Lower leg skin (tissue), 4 donors: ENCODE results near the gene BDKRB2. TPM values are rescaled to one million over a fixed set of nuclear protein-coding genes. Genes with fewer than 3 reads are reported as not detected.

ENCODE experiments used
- DNase-seq, 2 donors: peaks; one replicate each; pipeline ENCODE4 v3.0.0-alpha.2; 2019; ENCODE audit warnings: low spot score in 2 of 2
- H3K4me3 ChIP-seq: fragments of 200-600 bp; sonication (generic); 2 replicates; pipeline ENCODE4 v1.5.1; 2017; ENCODE audit warnings: mild to moderate bottlenecking, low read depth; ENCODE audit not compliant: poor library complexity, severe bottlenecking
- CTCF ChIP-seq, 3 donors: fragments of 450-650 bp; IDR thresholded peaks; one replicate each; pipeline ENCODE4 v1.5.1; 2016; ENCODE audit warnings: antibody characterized with exemption in 3 of 3, mild to moderate bottlenecking in 3 of 3, moderate library complexity in 2 of 3
- POLR2A ChIP-seq, 2 donors: fragments of 450-650 bp; IDR thresholded peaks; one replicate each; pipeline ENCODE4 v1.6.1; 2016 to 2017; ENCODE audit warnings: antibody characterized with exemption in 2 of 2, mild to moderate bottlenecking in 1 of 2, moderate library complexity in 1 of 2
- WGBS, 2 donors: methylation state at CpG; one replicate each; pipeline ENCODE4 v1.1.5; 2018; 5-methylcytosine and 5-hydroxymethylcytosine counted together
- intact Hi-C: fragments of 100-400 bp; cut with DNase I; formaldehyde crosslinking; loops from one replicate; pipeline ENCODE4 v1.15.0; 2023; ENCODE audit warnings: low total_unique reads
- total RNA-seq, 4 donors: library from RNA; depleted of rRNA; stranded (reverse); fragments of >200 nt; gene quantifications; one replicate each; pipeline ENCODE4 v1.1.0, GENCODE V29; 2016

The BDKRB2 gene
- total RNA-seq, 4 donors from 2014 or later: 8.3 to 14.8 (median 9.4) TPM

DNA sequence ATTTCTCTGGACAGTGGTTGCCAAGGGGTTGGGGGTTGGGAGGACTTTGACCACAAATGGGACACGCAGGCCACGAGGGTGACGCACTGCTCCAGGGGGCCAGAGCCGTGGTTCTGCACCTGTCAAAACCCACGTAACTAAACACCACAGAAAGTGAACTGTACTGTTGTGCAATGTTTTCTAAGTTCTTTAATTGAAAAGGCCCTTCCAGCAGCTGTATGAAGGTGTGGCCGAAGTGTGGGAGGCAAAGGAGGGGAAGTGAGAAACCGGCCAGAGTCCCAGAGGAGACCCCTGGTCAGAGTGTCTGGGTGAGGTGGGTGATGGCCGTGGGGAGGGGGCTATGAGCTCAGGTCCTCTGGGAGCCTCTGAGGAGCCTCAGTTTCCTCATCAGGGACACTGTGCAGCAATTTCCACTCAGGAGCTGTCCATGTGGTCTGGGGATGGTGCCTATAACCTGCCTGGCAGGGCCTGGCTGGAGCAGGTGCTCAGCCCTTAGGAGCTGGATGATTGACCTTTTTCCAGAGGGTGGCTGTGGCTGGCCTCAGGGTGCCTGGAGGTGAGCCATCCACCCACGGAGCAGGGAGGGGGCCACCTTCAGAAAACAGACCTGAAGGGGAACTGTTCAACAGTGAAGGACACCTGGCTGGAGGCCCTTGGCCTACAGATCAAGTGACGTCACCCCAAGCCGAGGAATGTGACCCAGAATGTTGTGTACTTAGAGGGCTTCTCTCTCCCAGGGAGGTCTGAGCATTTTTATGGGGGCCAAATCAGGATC, 9.8 kb upstream of the BDKRB2 start:
- TF ChIP-seq POLR2A (IDR thresholded peaks at IDR 0.05): no peak
- TF ChIP-seq CTCF (IDR thresholded peaks at IDR 0.05): no peak
- no peak overlapping the region for H3K4me3 ChIP-seq
- intact Hi-C loops: no loop called here

GRCh38 chr14:96195441-96196081, 9.1 kb upstream of the BDKRB2 start:
- DNase-seq: no peak
- WGBS, 2 donors: 76 to 86% methylated on average over 8 of the region's 8 CpGs
- no peak overlapping the region for H3K4me3 ChIP-seq
- intact Hi-C loops: no loop called here
- TF ChIP-seq CTCF (IDR thresholded peaks at IDR 0.05) (no peak), POLR2A (IDR thresholded peaks at IDR 0.05) (no peak)

More for the DNA sequence above, 9.8 kb upstream of the BDKRB2 start:
- 70 to 75% methylated on average over 11 of the region's 11 CpGs for WGBS, 2 donors
- no peak for DNase-seq

DNA sequence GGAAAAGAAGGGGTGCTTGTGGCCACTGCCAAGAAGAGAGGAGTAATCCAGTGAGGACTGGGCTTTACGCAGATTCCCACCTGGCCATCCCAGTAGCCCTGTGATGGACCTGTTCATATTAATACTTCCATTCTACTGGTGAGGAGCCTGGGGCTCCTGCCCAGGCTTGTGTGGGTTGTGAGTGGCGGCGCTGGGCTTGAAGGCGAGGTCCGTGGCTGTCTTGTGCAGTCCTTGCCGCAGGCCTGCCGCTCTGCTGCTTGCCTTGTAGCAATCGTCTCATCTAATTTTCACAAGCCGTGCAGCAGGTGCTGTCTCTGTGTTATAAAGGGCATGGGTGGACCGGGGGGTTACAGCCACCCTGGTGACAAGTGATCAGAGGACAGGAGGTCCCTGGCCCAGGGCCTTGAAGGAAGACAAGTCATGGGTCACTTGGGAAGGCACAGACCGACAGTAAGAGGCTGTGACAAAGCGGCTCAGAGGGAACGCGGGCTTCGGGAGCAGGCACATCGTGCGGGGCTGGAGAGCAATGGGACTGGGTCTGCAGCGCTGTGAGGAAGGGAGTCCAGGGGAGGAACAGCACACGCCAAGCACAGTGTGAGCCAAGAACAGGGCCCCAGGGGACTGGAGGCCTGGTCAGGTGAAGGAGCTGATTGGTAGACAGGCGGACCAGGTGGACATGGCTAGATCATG, 7.3 kb upstream of the BDKRB2 start:
- intact Hi-C loops: no loop called here
- TF ChIP-seq POLR2A (IDR thresholded peaks at IDR 0.05) (no peak), CTCF (IDR thresholded peaks at IDR 0.05) (no peak)
- no peak overlapping the region for H3K4me3 ChIP-seq
- DNase-seq: no peak
- WGBS, 2 donors: 89 to 91% methylated on average over 20 of the region's 20 CpGs

- WGBS, 2 donors: 70 to 88% methylated on average over 11 of the region's 11 CpGs
- no peak for DNase-seq
- TF ChIP-seq CTCF (IDR thresholded peaks at IDR 0.05): no peak
- TF ChIP-seq POLR2A (IDR thresholded peaks at IDR 0.05): no peak
- H3K4me3 ChIP-seq: no peak overlapping the region
- intact Hi-C loops: no loop called here
Measured at GRCh38 chr14:96197969-96198368, 6.7 kb upstream of the BDKRB2 start.

DNA sequence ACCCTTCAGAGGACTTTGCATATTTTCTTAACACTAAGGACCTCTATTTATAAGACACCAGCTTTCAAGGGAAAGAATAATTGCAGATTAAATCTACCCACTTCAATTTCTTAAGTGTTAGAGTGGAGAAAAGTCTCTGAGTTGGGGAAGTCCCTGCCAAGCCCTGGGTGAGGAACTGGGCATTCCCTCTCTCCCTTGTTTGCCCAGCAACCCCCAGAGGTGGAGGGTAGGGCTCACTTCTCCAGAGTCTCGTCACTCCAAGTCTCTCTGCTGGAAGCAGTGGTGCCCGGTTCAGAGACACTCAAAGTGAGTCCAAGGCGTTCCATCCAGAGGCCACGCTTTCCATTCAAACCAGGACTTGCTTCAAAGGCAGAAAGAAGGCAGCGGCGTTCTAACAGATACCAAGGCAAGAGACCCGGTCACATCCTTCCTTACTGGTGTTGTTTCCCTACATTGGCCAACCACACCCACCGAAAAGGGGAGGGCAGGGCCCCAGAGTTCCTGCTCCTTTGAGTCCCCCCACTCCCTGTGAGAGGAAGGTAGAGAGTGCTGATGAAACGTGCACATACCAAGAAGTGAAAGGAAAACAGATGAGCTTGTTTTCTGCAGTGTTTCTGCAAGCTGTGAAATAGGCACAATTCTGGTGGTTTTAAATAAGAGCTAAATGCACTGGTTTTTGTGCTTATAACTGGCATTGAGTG, 6.1 kb upstream of the BDKRB2 start:
- WGBS, 2 donors: 40 to 46% methylated on average over 9 of the region's 9 CpGs
- H3K4me3 ChIP-seq: no peak overlapping the region
- no peak for TF ChIP-seq CTCF (IDR thresholded peaks at IDR 0.05)
- no peak for TF ChIP-seq POLR2A (IDR thresholded peaks at IDR 0.05)
- no peak for DNase-seq
- intact Hi-C loops: no loop called here
